GM12878 (cell line): ENCODE data around the gene ING5. TPM values are rescaled to one million over a fixed set of nuclear protein-coding genes. Genes with fewer than 3 reads are reported as not detected.

Experiments used
- ATAC-seq: fragments of 200-7000 bp; cut with Tn5 transposase; 3 replicates; pipeline ENCODE4 v1.9.1; 2020; ENCODE audit warnings: mild to moderate bottlenecking, moderate library complexity
- BruUV-seq: library from RNA; stranded (reverse); fragments of 400-500 nt; replicated peaks from 2 replicates; lab custom pipeline; 2021; lab: Mats Ljungman, UMichigan
- CTCF ChIA-PET: fragments of 300-600 bp; sonication (Branson Sonifier 250); formaldehyde crosslinking; extraction: SDS; loops from one replicate; lab custom pipeline; 2021; ENCODE audit warnings: inconsistent platforms; lab: Yijun Ruan, JAX
- POLR2A ChIA-PET: fragments of 350-600 bp; formaldehyde crosslinking; extraction: SDS; loops from one replicate; lab custom pipeline; 2021; ENCODE audit warnings: inconsistent platforms; lab: Charles Lee
- RAD21 ChIA-PET: fragments of 300-600 bp; sonication (Branson Sonifier 250); formaldehyde crosslinking; loops from one replicate; lab custom pipeline; 2023; ENCODE audit warnings: antibody characterized with exemption; ENCODE audit not compliant: unreplicated experiment; lab: Charles Lee
- SMC1A ChIA-PET: fragments of 300-600 bp; sonication (Branson Sonifier 250); formaldehyde crosslinking; loops from one replicate; lab custom pipeline; 2023; ENCODE audit not compliant: unreplicated experiment, uncharacterized antibody; lab: Charles Lee
- DNase-seq: peaks from one replicate; pipeline ENCODE4 v3.0.0-alpha.2; 2011; ENCODE audit warnings: low read depth, low spot score
- FAIRE-seq: peaks from 3 replicates; lab custom pipeline; 2011; peaks lifted over from hg19 to GRCh38; lab: Jason Lieb, UNC
- H2AFZ ChIP-seq: 2 replicates; pipeline ENCODE4 v1.6.0; 2011; ENCODE audit warnings: low read depth, low read length, control low read depth; ENCODE audit not compliant: control insufficient read depth
- H3K27ac ChIP-seq: 2 replicates; pipeline ENCODE4 v1.5.1; 2011; ENCODE audit warnings: control low read depth; ENCODE audit not compliant: control insufficient read depth, insufficient read depth
- H3K27me3 ChIP-seq, 2 experiments: replicated peaks in 1 of 2; 2 replicates each; pipeline versions ENCODE4 v1.6.0 to v1.6.1; 2011; ENCODE audit warnings: low read length in 1 of 2; ENCODE audit not compliant: control insufficient read depth in 2 of 2, insufficient read depth in 2 of 2
- H3K36me3 ChIP-seq, 2 experiments: 2 replicates each; pipeline ENCODE4 v1.5.1; 2011; ENCODE audit warnings: low read length in 1 of 2; ENCODE audit not compliant: control insufficient read depth in 2 of 2, insufficient read depth in 2 of 2
- H3K4me1 ChIP-seq: 2 replicates; pipeline ENCODE4 v1.6.1; 2011; ENCODE audit warnings: mild to moderate bottlenecking, low read length, moderate library complexity, mixed read lengths; ENCODE audit not compliant: control insufficient read depth, insufficient read depth
- H3K4me2 ChIP-seq: 2 replicates; pipeline ENCODE4 v1.6.0; 2011; ENCODE audit warnings: control low read depth; ENCODE audit not compliant: control insufficient read depth, insufficient read depth
- H3K4me3 ChIP-seq: fragments of 200-600 bp; sonication (generic); 2 replicates; pipeline ENCODE4 v1.5.1; 2016
- H3K79me2 ChIP-seq: 2 replicates; pipeline ENCODE4 v1.6.0; 2011; ENCODE audit warnings: low read length; ENCODE audit not compliant: control insufficient read depth, insufficient read depth
- H3K9ac ChIP-seq: 2 replicates; pipeline ENCODE4 v1.8.0; 2011; ENCODE audit warnings: low read length, control low read depth, mixed read lengths; ENCODE audit not compliant: control insufficient read depth, insufficient read depth
- H3K9me3 ChIP-seq: replicated peaks from 3 replicates; pipeline ENCODE4 v1.5.1; 2011; ENCODE audit warnings: mild to moderate bottlenecking, low read length; ENCODE audit not compliant: control insufficient read depth, insufficient read depth
- H4K20me1 ChIP-seq: 2 replicates; pipeline ENCODE4 v1.6.0; 2011; ENCODE audit not compliant: control insufficient read depth, insufficient read depth
- CEBPB ChIP-seq, 2 experiments: fragments of 150-350 bp in 1 of 2; IDR thresholded peaks; 2 replicates each; pipeline ENCODE4 v1.6.1; 2012 to 2014; ENCODE audit warnings: low read depth in 2 of 2, low read length in 2 of 2, borderline replicate concordance in 1 of 2, inconsistent platforms in 1 of 2
- HDAC2 ChIP-seq: fragments of 200-600 bp; sonication (generic); IDR thresholded peaks from 2 replicates; pipeline ENCODE4 v1.6.1; 2017
- YBX1 ChIP-seq: fragments of 450-650 bp; IDR thresholded peaks from 2 replicates; pipeline ENCODE4 v1.6.1; 2016; ENCODE audit warnings: antibody characterized with exemption
- WGBS: methylation state at CpG from one replicate; pipeline ENCODE4 v1.1.6; 2016; ENCODE audit warnings: low lambda C conversion rate; ENCODE audit not compliant: insufficient replicate concordance, insufficient coverage; ENCODE audit errors: missing lambda C conversion rate; 5-methylcytosine and 5-hydroxymethylcytosine counted together
- in situ Hi-C: fragments of 300-500 bp; cut with MboI; formaldehyde crosslinking; loops from 9 replicates; pipeline ENCODE4 v1.14.3; 2018; ENCODE audit warnings: mixed read lengths
- intact Hi-C: fragments of 100-400 bp; cut with micrococcal nuclease; formaldehyde crosslinking; loops from one replicate; pipeline ENCODE4 v1.14.2; 2022; ENCODE audit not compliant: unreplicated experiment
- polyA plus RNA-seq, 11 experiments: library from polyadenylated mRNA; depleted of rRNA in 4 of 11; unstranded in 6 of 11; stranded (reverse) in 5 of 11; fragments of >200 nt; fragmentation: Nextera tagmentation in 4 of 11; fragmentation: Illumina TruSeq in 1 of 11; extraction: Ambion mirVana in 4 of 11; extraction: Trizol in 1 of 11; gene quantifications; 1 replicate in 1 of 11; 2 replicates in 10 of 11; pipeline versions ENCODE4 v1.2.1 to v1.2.3, GENCODE V29; 2011 to 2016; ENCODE audit warnings: inconsistent platforms in 2 of 11, missing spikeins in 2 of 11, low read depth in 1 of 11
- total RNA-seq, 4 experiments: library from RNA; depleted of rRNA in 3 of 4; stranded (reverse); fragments of >200 nt in 3 of 4; fragmentation: Illumina TruSeq in 1 of 4; extraction: Trizol in 1 of 4; gene quantifications; 2 replicates each; pipeline versions ENCODE4 v1.2.1 to v1.2.3, GENCODE V29; 2013 to 2021
- TF ChIP-seq, protein P1 (sequence below): IDR thresholded peaks from 2 replicates; pipeline ENCODE4 v1.6.1; 2012; ENCODE audit warnings: low read length, inconsistent platforms
- TF ChIP-seq, protein P2 (sequence below): IDR thresholded peaks from 2 replicates; pipeline ENCODE4 v1.6.1; 2012; ENCODE audit warnings: low read depth, low read length, improper control_type of control experiment

ING5 gene
- total and polyA plus RNA-seq, 10 of the 15 experiments (the other 5 are each of a cell fraction or from before 2014, with no cell fraction given): 10.0 to 46.1 (median 27.2) TPM

DNA sequence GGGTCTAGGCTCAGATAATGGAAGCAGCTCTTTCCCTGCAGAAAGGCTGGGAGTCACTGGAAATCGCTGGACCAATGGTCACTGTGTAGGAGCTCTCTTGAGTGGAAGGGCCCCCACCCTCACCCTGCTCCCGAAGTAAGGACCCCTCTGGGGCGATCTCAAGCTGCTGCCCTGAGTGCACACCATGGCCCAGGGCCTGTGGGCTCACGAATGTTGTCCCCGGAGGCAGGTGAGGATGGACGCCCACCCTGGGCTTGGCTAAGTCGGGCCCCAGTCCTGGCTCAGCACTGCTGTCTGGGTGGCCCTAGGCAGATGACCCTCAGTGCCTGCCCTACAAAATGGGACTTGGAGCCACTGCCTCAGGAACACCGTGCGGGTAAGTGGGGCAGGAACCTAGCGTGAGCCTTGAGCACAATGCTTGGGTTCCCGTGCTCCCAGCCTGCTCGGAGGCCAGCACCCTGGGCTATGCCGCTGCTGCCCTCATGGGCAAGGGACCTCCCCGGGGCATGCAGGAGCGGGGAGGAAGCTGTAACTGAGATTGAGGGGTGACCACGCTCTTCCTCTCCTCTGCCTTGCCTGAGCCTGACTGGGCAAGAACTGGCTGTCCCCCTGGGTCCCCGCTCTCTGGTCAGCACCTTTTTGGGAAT, 36.3 kb downstream of the ING5 start:
- ChIA-PET CTCF (no interaction called here), POLR2A (no interaction called here), SMC1A (no interaction called here), RAD21 (no interaction called here)
- no peak overlapping the region for H3K9ac ChIP-seq
- TF ChIP-seq, protein P1, sequence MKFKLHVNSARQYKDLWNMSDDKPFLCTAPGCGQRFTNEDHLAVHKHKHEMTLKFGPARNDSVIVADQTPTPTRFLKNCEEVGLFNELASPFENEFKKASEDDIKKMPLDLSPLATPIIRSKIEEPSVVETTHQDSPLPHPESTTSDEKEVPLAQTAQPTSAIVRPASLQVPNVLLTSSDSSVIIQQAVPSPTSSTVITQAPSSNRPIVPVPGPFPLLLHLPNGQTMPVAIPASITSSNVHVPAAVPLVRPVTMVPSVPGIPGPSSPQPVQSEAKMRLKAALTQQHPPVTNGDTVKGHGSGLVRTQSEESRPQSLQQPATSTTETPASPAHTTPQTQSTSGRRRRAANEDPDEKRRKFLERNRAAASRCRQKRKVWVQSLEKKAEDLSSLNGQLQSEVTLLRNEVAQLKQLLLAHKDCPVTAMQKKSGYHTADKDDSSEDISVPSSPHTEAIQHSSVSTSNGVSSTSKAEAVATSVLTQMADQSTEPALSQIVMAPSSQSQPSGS: no peak
- TF ChIP-seq CEBPB (IDR thresholded peaks at IDR 0.05; ENCODE audit: borderline replicate concordance in 1 of 2, low read depth in 2 of 2, low read length in 2 of 2): no peak
- TF ChIP-seq YBX1: no peak
- TF ChIP-seq, protein P2, sequence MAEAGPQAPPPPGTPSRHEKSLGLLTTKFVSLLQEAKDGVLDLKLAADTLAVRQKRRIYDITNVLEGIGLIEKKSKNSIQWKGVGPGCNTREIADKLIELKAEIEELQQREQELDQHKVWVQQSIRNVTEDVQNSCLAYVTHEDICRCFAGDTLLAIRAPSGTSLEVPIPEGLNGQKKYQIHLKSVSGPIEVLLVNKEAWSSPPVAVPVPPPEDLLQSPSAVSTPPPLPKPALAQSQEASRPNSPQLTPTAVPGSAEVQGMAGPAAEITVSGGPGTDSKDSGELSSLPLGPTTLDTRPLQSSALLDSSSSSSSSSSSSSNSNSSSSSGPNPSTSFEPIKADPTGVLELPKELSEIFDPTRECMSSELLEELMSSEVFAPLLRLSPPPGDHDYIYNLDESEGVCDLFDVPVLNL: no peak
- TF ChIP-seq HDAC2: no peak
- WGBS: 94% methylated on average over 15 of the region's 17 CpGs
- in situ Hi-C loops: no loop called here
- peaks cover 11% of the 10 kb centered on the region for H3K79me2 ChIP-seq
- H3K4me3 ChIP-seq: no peak overlapping the region
- peaks cover 8% of the 10 kb centered on the region; the same call in 1 of the 2 replicates for H3K4me1 ChIP-seq
- H3K27ac ChIP-seq: no peak overlapping the region
- intact Hi-C loops: loop anchor here (10.0 kb wide), 1 partner anchor 107 kb away; no protein-coding TSS in a partner anchor
- no peaks in the 10 kb centered on the region for H3K27me3 ChIP-seq
- H3K9me3 ChIP-seq: no peaks in the 10 kb centered on the region
- FAIRE-seq (no peak), DNase-seq (no peak), ATAC-seq (no peak)
- no TSS peak for BruUV-seq
- H4K20me1 ChIP-seq: no peaks in the 10 kb centered on the region; the same call in 1 of the 2 replicates
- no peak overlapping the region for H2AFZ ChIP-seq
- H3K4me2 ChIP-seq: no peak overlapping the region
- no peaks in the 10 kb centered on the region for H3K36me3 ChIP-seq
